Mammary epithelial cell (primary cell): ENCODE measurements around the gene IPO5.

Experiments
- CTCF ChIP-seq, 2 donors: IDR thresholded peaks in 1 of 2; conservative IDR thresholded peaks in 1 of 2; 2 replicates each; pipeline ENCODE4 v1.5.1; 2011 to 2012; ENCODE audit warnings: inconsistent platforms in 2 of 2, low read length in 2 of 2, mild to moderate bottlenecking in 2 of 2, control low read depth in 1 of 2, low read depth in 1 of 2; ENCODE audit not compliant: insufficient read depth in 1 of 2; ENCODE audit errors: extremely low read depth in 1 of 2
- EZH2 ChIP-seq: IDR thresholded peaks from 2 replicates; pipeline ENCODE4 v1.6.1; 2012; ENCODE audit warnings: low read length, inconsistent platforms, borderline replicate concordance

- TF ChIP-seq CTCF (conservative IDR thresholded peaks at IDR 0.05 in 1 of 2, IDR thresholded peaks at IDR 0.05 in 1 of 2; ENCODE audit: extremely low read depth in 1 of 2, insufficient read depth in 1 of 2, low read depth in 1 of 2, low read length in 2 of 2) = no peak
- TF ChIP-seq EZH2 = no peak
Observed at GRCh38 chr13:98022210-98022609, 68.7 kb downstream of the IPO5 start.
